RPMI8226 (cell line): ENCODE measurements around the gene CYBA.

Source experiments
- DNase-seq: peaks from one replicate; pipeline ENCODE4 v3.0.0-alpha.2; 2015

Gene CYBA

GRCh38 chr16:88645455-88645854 lies 5.4 kb downstream of the CYBA start:
- DNase-seq = no peak

- DNase-seq = no peak
These were observed 7.3 kb downstream of the CYBA start for GRCh38 chr16:88643644-88643932.

GRCh38 chr16:88642881-88643643 lies 7.8 kb downstream of the CYBA start:
- DNase-seq = no peak

- DNase-seq = peak; percentile 18
These were observed 10.2 kb downstream of the CYBA start for GRCh38 chr16:88640498-88641247.

- no peak for DNase-seq
These were observed 10.8 kb downstream of the CYBA start for GRCh38 chr16:88640039-88640495.

- peak; percentile 74 for DNase-seq
These were observed 11.4 kb downstream of the CYBA start for GRCh38 chr16:88639231-88640038.

GRCh38 chr16:88638323-88639230 lies 12.3 kb downstream of the CYBA start, which contains the start of gene IL17C:
TSS of gene IL17C (plus strand) at chr16:88638572. CDS start at chr16:88638642, 70 bp downstream.
- peak; percentile 89 for DNase-seq

- no peak for DNase-seq
These were observed 14.2 kb downstream of the CYBA start for GRCh38 chr16:88636488-88637265.

GRCh38 chr16:88635671-88636319 lies 15.1 kb downstream of the CYBA start:
- no peak for DNase-seq

GRCh38 chr16:88634994-88635670 lies 15.7 kb downstream of the CYBA start:
- peak; percentile 39 for DNase-seq

- peak; percentile 81 for DNase-seq
These were observed 16.5 kb downstream of the CYBA start for GRCh38 chr16:88634141-88634993.

- peak; percentile 87 for DNase-seq
These were observed 17.1 kb downstream of the CYBA start for GRCh38 chr16:88633684-88634140.

- no peak for DNase-seq
These were observed 18.3 kb downstream of the CYBA start for GRCh38 chr16:88632587-88632930.

GRCh38 chr16:88631920-88632586 lies 18.8 kb downstream of the CYBA start:
- DNase-seq = no peak

GRCh38 chr16:88631384-88631783 lies 19.5 kb downstream of the CYBA start:
- DNase-seq = no peak

- DNase-seq = no peak
These were observed 19.9 kb downstream of the CYBA start for GRCh38 chr16:88630941-88631340.

GRCh38 chr16:88630433-88630832 lies 20.4 kb downstream of the CYBA start:
- DNase-seq = no peak

- no peak for DNase-seq
These were observed 21.0 kb downstream of the CYBA start for GRCh38 chr16:88629835-88630234.

- DNase-seq = no peak
These were observed 22.3 kb downstream of the CYBA start for GRCh38 chr16:88628512-88628974.
